Measurements from ENCODE around the gene ACTR10. TPM values are rescaled to one million over a fixed set of nuclear protein-coding genes. Genes with fewer than 3 reads are reported as not detected.

Gene ACTR10
- total RNA-seq, 1 donor from 2014 or later = 119 TPM

DNA sequence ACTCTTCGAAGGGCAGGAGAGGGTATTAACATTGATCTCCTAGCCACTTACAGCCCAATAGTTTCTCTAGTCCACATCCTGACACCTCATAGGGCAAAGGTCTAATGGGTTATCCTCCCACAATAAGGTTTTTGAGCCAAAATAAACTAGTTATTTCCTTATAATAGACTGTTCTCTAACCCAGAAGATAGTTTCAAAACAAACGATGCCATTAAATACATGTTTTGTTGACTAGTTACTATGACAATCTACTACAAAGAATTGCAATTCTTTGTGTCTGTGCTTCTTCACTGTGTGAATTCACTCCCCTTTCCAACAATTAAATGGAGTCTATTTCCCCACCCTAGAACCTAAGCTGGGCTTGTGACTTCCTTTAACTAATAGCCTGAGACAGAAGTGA lies 6.4 kb upstream of the ACTR10 start:
- no peaks in the 10 kb centered on the region for H3K27me3 Mint-ChIP-seq (ENCODE audit: insufficient read depth, low read depth)
- Histone ChIP-seq H3K9me3 (ENCODE audit: low read depth) (no peaks in the 10 kb centered on the region), H2AFZ (replicated peaks) (no peak overlapping the region), H3K27me3 (no peaks in the 10 kb centered on the region), H4K20me1 (ENCODE audit: low read depth) (no peaks in the 10 kb centered on the region), H3K4me2 (no peak overlapping the region), H3F3A (ENCODE audit: low read depth) (no peaks in the 10 kb centered on the region), H3K27ac (no peak overlapping the region), H3K4me1 (no peaks in the 10 kb centered on the region), H3K9ac (no peak overlapping the region), H3K79me2 (ENCODE audit: low read depth) (no peaks in the 10 kb centered on the region), H3K36me3 (no peaks in the 10 kb centered on the region), H3K4me3 (no peak overlapping the region)
- no peaks in the 10 kb centered on the region for H3K9me3 Mint-ChIP-seq
- peaks cover 5% of the 10 kb centered on the region for H3K4me1 Mint-ChIP-seq
- H3K36me3 Mint-ChIP-seq = no peaks in the 10 kb centered on the region
- no peak for DNase-seq (ENCODE audit: low spot score)
- H3K4me3 Mint-ChIP-seq = no peak overlapping the region
- no peak overlapping the region for H3K27ac Mint-ChIP-seq
- TF ChIP-seq EZH2 (IDR thresholded peaks at IDR 0.05) (no peak), EZH2phosphoT487 (IDR thresholded peaks at IDR 0.05) (no peak)
- TF ChIP-seq, protein P1, sequence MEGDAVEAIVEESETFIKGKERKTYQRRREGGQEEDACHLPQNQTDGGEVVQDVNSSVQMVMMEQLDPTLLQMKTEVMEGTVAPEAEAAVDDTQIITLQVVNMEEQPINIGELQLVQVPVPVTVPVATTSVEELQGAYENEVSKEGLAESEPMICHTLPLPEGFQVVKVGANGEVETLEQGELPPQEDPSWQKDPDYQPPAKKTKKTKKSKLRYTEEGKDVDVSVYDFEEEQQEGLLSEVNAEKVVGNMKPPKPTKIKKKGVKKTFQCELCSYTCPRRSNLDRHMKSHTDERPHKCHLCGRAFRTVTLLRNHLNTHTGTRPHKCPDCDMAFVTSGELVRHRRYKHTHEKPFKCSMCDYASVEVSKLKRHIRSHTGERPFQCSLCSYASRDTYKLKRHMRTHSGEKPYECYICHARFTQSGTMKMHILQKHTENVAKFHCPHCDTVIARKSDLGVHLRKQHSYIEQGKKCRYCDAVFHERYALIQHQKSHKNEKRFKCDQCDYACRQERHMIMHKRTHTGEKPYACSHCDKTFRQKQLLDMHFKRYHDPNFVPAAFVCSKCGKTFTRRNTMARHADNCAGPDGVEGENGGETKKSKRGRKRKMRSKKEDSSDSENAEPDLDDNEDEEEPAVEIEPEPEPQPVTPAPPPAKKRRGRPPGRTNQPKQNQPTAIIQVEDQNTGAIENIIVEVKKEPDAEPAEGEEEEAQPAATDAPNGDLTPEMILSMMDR (IDR thresholded peaks at IDR 0.05) = no peak

DNA sequence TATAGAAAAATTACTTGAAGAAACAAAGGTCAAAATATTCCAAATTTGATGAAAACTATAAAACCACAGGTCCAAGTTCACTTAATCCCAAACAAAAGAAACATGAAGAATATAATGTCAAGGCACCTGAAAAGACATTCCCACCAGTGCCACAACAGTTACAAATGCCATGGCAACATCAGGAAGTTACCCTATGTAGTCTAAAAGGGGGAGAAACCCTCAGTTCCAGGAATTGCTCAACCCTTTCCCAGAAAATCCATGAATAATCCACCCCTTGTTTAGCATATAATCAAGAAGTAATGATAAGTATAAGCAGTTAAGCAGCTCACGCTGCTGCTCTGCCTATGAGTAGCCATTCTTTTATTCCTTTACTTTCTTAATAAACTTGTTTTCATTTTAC lies 3.8 kb upstream of the ACTR10 start:
- Mint-ChIP-seq H3K27ac (no peak overlapping the region), H3K36me3 (no peaks in the 10 kb centered on the region), H3K4me1 (peaks cover 6% of the 10 kb centered on the region), H3K9me3 (no peaks in the 10 kb centered on the region), H3K4me3 (no peak overlapping the region), H3K27me3 (ENCODE audit: insufficient read depth, low read depth) (no peaks in the 10 kb centered on the region)
- no peak for TF ChIP-seq EZH2 (IDR thresholded peaks at IDR 0.05)
- TF ChIP-seq, protein P1 (IDR thresholded peaks at IDR 0.05) = no peak
- TF ChIP-seq EZH2phosphoT487 (IDR thresholded peaks at IDR 0.05) = no peak
- Histone ChIP-seq H3K79me2 (ENCODE audit: low read depth) (peaks cover 12% of the 10 kb centered on the region), H3K36me3 (no peaks in the 10 kb centered on the region), H3K4me2 (no peak overlapping the region), H3K4me3 (no peak overlapping the region), H3K27me3 (no peaks in the 10 kb centered on the region), H3K9ac (no peak overlapping the region), H3K9me3 (ENCODE audit: low read depth) (no peaks in the 10 kb centered on the region), H3K4me1 (peaks cover 5% of the 10 kb centered on the region), H4K20me1 (ENCODE audit: low read depth) (no peaks in the 10 kb centered on the region), H3K27ac (no peak overlapping the region), H3F3A (ENCODE audit: low read depth) (peaks cover 5% of the 10 kb centered on the region), H2AFZ (replicated peaks) (no peak overlapping the region)
- no peak for DNase-seq (ENCODE audit: low spot score)

DNA sequence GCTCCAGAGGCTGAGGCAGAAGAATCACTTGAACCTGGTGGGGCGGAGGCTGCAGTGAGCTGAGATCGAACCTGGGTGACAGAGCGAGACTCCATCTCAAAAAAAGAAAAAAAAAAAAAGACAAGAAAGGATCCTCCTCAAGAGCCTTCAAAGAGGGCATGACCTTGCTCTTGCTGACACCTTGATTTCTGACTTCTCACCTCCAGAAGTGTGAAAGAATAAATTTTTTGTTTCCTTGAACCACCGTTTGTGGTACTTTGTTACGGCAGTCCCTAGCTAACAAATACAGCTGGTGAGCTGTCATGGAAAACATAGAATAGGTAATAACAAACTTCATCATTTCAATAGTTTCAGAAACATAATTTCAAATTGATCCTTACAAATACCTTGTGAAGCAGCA lies 1.9 kb upstream of the ACTR10 start:
- no peak overlapping the region for H2AFZ ChIP-seq (replicated peaks)
- no peak for TF ChIP-seq EZH2 (IDR thresholded peaks at IDR 0.05)
- no peak for TF ChIP-seq EZH2phosphoT487 (IDR thresholded peaks at IDR 0.05)
- TF ChIP-seq, protein P1 (IDR thresholded peaks at IDR 0.05) = no peak
- H3K36me3 ChIP-seq = no peaks in the 10 kb centered on the region
- H4K20me1 ChIP-seq (ENCODE audit: low read depth) = no peaks in the 10 kb centered on the region
- no peaks in the 10 kb centered on the region for H3K9me3 Mint-ChIP-seq
- H3K36me3 Mint-ChIP-seq = no peaks in the 10 kb centered on the region
- no peaks in the 10 kb centered on the region for H3K27me3 ChIP-seq
- no peak overlapping the region for H3K4me2 ChIP-seq
- no peaks in the 10 kb centered on the region for H3K27me3 Mint-ChIP-seq (ENCODE audit: insufficient read depth, low read depth)
- peaks cover 8% of the 10 kb centered on the region for H3K4me1 Mint-ChIP-seq
- no peak overlapping the region for H3K27ac Mint-ChIP-seq
- no peak overlapping the region for H3K27ac ChIP-seq
- H3F3A ChIP-seq (ENCODE audit: low read depth) = peaks cover 5% of the 10 kb centered on the region
- H3K4me3 Mint-ChIP-seq = no peak overlapping the region
- no peak overlapping the region for H3K9ac ChIP-seq
- no peak overlapping the region for H3K4me3 ChIP-seq
- H3K9me3 ChIP-seq (ENCODE audit: low read depth) = no peaks in the 10 kb centered on the region
- DNase-seq (ENCODE audit: low spot score) = no peak
- peaks cover 10% of the 10 kb centered on the region for H3K4me1 ChIP-seq
- H3K79me2 ChIP-seq (ENCODE audit: low read depth) = peaks cover 21% of the 10 kb centered on the region

Measured in neural progenitor cell (in vitro differentiated cells).